LNCAP (cell line): ENCODE measurements around the gene GMEB2.

ENCODE experiments used
- TF ChIP-seq, protein P1 (sequence below): fragments of 450-650 bp; IDR thresholded peaks from 2 replicates; pipeline ENCODE4 v1.5.1; 2017; ENCODE audit warnings: mild to moderate bottlenecking

GMEB2 gene

DNA sequence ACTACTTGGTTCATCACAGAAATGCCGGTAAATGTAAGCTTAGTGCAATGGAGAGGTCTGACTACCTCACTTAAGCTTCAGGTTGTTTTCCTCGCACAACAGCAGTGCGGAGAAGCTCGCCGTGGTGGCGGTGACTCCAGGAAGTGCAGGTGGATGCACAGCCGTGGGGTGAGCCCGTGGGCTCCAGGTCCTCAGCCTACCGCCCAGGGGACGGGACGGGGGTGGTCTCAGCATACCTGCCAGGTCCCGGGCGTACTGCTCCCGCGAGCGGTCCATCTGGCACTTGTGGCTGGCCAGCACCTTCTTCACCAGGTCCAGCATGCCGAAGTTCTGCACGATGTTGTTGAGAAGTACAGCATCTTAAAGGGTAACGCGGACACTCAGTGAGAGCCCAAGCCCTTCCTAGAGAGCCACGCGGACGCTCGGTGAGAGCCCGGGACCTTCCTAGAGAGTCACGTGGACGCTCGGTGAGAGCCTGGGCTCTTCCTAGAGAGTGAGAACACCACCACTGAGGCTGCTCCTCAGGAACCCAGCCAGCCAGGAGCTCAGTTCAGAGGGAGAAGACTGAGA is 35.0 kb downstream of the GMEB2 start:
- TF ChIP-seq, protein P1, sequence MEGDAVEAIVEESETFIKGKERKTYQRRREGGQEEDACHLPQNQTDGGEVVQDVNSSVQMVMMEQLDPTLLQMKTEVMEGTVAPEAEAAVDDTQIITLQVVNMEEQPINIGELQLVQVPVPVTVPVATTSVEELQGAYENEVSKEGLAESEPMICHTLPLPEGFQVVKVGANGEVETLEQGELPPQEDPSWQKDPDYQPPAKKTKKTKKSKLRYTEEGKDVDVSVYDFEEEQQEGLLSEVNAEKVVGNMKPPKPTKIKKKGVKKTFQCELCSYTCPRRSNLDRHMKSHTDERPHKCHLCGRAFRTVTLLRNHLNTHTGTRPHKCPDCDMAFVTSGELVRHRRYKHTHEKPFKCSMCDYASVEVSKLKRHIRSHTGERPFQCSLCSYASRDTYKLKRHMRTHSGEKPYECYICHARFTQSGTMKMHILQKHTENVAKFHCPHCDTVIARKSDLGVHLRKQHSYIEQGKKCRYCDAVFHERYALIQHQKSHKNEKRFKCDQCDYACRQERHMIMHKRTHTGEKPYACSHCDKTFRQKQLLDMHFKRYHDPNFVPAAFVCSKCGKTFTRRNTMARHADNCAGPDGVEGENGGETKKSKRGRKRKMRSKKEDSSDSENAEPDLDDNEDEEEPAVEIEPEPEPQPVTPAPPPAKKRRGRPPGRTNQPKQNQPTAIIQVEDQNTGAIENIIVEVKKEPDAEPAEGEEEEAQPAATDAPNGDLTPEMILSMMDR, result no peak

DNA sequence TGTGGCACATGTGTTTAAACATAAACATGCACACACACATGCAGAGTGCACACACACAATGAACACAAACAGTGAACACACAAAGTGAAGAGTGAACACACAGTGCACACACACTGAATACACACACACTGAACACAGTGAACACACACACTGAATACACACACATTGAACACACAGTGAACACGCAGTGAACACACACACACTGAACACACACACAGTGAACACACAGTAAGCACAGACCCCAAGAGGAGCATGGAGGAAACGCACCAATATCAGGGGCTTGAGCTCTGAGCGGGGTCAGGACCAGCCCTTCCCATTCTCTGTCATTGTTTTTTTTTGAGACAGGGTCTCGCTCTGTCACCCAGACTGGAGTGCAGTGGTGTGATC is 35.8 kb downstream of the GMEB2 start:
- TF ChIP-seq, protein P1, result no peak

DNA sequence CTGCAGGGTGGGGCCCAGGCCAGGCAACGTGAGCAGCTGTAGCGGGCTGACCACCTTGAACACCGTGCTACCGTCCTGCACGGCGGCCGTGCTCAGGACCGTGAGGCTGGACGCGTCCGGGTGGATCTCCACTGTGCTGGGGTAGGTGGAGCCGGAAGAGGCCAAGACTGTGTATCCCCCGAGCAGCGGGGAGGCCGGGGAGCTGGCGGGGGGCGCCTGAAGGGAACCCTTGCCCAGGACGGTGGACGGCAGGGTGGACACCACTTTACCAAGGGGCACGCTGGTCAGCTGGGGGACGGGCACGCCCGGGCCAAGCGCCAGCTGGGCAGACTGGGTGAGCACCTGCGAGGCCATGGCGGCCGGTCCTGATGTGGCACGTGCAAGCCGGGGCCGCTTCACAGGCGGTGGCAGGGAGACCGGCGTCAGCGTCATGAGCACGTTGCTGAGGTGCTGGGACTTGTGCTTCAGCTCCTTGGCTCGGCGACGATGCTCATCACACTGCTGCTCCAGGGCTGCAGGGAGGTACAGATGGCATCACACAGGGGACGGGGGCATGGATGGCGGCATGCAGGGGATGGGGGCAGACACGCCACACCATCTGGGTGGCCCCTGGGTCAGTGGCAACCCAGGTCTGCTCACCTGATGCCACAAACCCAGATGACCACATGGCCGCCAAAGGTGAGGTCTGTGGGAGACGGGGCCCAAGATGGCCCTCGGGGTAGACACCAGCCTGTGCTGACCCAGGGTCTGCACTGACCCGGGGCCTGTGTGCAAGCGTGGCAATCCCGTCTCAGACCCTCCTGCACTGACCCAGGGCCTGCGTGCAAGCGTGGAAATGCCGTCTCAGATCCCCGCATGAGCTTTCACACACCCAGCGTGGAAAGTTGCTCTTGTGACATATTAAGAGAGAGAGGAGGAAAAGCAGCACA is 36.4 kb downstream of the GMEB2 start:
- TF ChIP-seq, protein P1, result no peak

DNA sequence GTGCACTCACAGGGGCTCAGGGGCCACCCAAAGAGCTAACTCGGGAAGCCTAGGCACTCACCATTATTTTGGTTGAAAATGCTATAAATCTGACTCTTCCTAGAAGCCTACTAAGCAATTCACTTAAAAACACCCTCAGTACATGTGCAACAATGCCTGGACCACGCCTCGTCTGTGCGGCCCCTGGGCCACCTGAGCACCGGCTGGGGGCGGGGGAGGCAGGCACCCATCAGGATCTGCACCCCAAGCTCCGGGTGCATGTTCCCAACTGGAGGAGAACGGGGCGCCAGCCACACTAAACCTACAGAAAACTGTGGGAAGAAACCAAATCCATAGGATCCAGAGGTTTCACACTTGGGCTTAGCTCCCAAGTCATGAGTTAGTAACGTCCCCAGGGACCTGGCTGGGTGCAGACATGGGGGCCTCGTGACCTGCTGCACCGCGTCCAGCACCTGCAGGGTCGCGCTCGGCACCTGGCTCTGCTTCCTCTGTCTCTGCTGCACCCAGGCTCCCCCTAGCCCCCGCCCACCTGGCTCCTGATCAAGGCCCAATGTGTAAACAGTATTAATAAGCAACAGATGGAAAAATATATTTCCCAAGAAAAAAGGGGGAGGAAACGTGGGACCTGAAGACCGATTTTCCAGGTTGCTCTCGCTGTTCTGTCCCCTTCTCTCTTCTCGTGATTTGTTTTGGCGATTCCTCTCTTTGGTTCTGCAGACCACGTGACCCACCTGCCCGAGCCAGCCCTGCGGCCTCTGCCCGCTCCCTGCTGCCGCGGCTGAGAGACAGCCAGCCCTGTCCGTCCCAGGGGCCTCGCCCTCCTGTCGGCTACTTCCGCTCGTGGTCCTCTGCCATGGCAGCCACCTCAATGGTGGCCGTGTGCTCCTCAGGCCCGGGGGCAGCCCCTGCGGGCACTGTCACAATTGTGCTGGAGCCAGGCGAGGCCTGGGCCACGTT is 37.4 kb downstream of the GMEB2 start:
- TF ChIP-seq, protein P1, result no peak

DNA sequence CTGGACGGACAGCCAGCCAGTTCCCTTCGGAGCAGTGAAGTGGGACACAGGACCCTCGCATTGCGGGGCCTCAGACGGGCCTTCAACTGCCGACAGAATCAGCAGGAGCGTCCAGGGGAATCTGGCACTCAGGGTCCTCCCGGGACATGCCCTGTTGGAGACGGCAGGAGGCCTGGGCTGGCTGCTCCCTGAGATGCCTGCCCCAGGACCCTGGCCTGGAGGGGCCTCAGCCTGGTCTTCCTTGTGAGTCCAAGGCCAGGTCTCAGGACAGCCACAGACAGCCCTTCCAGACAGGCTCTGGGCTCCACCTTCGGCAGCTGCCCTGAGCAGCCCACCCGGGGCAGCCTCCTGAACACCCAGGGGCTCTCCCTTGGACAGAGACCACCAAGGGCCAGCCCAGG is 38.3 kb downstream of the GMEB2 start:
- TF ChIP-seq, protein P1, result no peak

DNA sequence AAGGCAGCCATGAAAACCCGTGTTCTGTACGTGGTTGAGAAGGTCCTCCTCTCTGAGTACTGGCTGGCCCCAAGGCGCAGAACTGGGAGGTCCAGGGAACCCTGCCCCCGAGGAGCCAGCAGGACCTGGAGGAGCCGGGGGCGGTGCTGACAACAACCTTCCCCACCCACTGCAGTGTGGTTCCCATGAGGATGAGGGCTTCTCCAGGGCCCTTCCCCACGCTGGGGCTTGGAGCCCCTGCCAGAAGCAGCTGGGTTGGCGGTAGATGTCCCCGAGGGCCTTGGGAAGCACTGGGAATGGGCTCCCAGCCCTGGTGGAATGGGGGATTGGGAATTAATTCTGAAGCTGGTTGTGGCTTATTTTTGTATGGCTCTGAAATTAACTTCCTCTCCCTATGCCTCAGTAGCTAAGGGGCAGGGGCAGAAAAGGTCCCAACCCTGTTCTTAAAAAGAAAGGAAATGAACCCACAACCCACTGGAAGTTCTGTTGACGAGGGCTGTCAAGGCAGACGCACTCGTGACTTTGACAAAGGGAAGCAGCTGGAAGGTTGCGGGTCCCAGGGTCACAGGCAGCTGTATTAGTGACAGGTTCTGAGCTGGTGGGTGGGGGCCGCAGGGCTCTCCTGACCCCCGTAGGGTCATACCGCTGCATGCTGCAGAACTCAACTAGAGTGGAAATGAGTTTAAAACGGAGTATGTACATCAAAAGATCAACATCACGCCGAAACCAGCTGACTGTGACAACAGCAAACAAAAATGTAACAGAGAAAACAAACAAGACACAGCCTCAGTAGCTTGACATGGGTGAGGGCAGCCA is 38.9 kb downstream of the GMEB2 start:
- TF ChIP-seq, protein P1, result no peak

DNA sequence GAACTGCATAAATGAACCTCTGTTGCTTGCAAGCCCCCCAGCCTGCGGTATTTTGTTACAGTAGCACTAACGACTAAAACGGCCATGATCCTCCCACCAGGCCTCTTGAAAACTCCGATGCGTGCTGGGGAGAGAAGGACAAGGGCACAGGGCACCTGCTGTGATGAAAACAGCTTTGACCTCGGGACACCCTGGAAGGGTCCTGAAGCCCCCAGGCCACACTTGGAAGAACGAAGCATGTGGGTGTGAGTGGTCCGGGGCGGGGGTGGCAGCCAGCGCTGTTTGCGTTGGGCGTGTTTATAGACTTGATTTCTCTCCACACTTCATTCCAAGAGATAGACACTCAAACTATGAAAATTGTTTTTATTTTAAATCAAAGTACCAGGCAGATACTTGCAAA is 39.6 kb downstream of the GMEB2 start:
- TF ChIP-seq, protein P1, result no peak
